ENCODE measurements around the gene RAB13. TPM values are rescaled to one million over a fixed set of nuclear protein-coding genes. Genes with fewer than 3 reads are reported as not detected.
A peak's percentile ranks its signal among the peaks of the same experiment; 100 is the strongest.

RAB13 gene
- polyA plus RNA-seq, 3 donors: 1.8 to 5.1 (median 3.9) TPM

DNA sequence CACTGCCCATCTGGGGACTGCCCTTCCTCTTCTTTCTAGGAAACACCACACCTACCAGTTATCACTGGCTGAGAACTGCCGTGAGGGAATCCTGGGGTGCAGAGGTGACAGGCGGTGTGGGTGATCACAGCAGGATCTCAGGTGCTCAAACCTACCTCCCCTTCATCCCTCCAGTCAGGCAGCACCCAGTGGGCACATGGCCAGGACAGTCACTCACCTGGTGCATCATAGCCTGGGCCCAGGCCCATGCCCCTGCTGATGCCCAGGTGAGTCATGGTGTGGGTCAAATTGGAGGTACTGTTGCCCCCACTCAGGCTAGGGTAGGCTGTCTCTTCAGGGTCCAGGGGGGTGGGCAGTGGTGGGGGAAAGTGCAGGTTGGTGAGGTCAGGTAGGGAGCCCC is 34.3 kb downstream of the RAB13 start:
- no peak overlapping the region for H3K4me2 ChIP-seq (replicated peaks; ENCODE audit: extremely low read depth, low read length, poor library complexity, severe bottlenecking)
- peaks cover 29 to 32% of the 10 kb centered on the region in 2 donors for H3K4me1 ChIP-seq (ENCODE audit: control insufficient read depth in 1 of 2, insufficient read depth in 2 of 2, low read length in 2 of 2)
- no peak overlapping the region for H3K4me3 ChIP-seq (replicated peaks in 1 of 3; ENCODE audit: low read depth in 2 of 3, low read length in 3 of 3)
- 100% methylated on average over 2 of the region's 2 CpGs for WGBS (ENCODE audit: insufficient coverage)
- Mint-ChIP-seq H3K4me3 (no peak overlapping the region), H3K36me3 (peaks cover 65 to 76% of the 10 kb centered on the region in 2 donors), H3K9me3 (no peaks in the 10 kb centered on the region), H3K27me3 (ENCODE audit: low read depth in 3 of 3) (peaks cover 0 to 2% (median 1%) of the 10 kb centered on the region in 3 donors), H3K27ac (peak overlapping the region in 2 of 7 donors; percentile 44 to 69), H3K4me1 (peaks cover 41% of the 10 kb centered on the region)
- peaks cover 62% of the 10 kb centered on the region for H3K79me2 ChIP-seq (ENCODE audit: insufficient read depth, low read length)
- TF ChIP-seq, protein P1, sequence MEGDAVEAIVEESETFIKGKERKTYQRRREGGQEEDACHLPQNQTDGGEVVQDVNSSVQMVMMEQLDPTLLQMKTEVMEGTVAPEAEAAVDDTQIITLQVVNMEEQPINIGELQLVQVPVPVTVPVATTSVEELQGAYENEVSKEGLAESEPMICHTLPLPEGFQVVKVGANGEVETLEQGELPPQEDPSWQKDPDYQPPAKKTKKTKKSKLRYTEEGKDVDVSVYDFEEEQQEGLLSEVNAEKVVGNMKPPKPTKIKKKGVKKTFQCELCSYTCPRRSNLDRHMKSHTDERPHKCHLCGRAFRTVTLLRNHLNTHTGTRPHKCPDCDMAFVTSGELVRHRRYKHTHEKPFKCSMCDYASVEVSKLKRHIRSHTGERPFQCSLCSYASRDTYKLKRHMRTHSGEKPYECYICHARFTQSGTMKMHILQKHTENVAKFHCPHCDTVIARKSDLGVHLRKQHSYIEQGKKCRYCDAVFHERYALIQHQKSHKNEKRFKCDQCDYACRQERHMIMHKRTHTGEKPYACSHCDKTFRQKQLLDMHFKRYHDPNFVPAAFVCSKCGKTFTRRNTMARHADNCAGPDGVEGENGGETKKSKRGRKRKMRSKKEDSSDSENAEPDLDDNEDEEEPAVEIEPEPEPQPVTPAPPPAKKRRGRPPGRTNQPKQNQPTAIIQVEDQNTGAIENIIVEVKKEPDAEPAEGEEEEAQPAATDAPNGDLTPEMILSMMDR (IDR thresholded peaks at IDR 0.05): no peak
- no peaks in the 10 kb centered on the region for H3K27me3 ChIP-seq (ENCODE audit: control insufficient read depth in 2 of 2, insufficient read depth in 2 of 2, low read length in 2 of 2)
- intact Hi-C loops (cut with micrococcal nuclease): no loop called here
- no peak overlapping the region for H3K27ac ChIP-seq (ENCODE audit: low read depth in 1 of 2, low read length in 2 of 2)
- H4K20me1 ChIP-seq (ENCODE audit: insufficient read depth, low read length): peaks cover 56% of the 10 kb centered on the region
- no peaks in the 10 kb centered on the region for H3K9me3 ChIP-seq (replicated peaks in 1 of 2; ENCODE audit: control insufficient read depth in 1 of 2, insufficient read depth in 1 of 2, low read length in 2 of 2)
- H3K9ac ChIP-seq (ENCODE audit: insufficient read depth, low read length, poor library complexity, severe bottlenecking): no peak overlapping the region
- H3K36me3 ChIP-seq (replicated peaks in 1 of 2; ENCODE audit: control insufficient read depth in 1 of 2, insufficient read depth in 2 of 2, low read length in 2 of 2): peaks cover 70 to 75% of the 10 kb centered on the region in 2 donors
- DNase-seq: no peak
- H2AFZ ChIP-seq (ENCODE audit: insufficient read depth, low read depth, low read length, poor library complexity, severe bottlenecking): no peak overlapping the region

DNA sequence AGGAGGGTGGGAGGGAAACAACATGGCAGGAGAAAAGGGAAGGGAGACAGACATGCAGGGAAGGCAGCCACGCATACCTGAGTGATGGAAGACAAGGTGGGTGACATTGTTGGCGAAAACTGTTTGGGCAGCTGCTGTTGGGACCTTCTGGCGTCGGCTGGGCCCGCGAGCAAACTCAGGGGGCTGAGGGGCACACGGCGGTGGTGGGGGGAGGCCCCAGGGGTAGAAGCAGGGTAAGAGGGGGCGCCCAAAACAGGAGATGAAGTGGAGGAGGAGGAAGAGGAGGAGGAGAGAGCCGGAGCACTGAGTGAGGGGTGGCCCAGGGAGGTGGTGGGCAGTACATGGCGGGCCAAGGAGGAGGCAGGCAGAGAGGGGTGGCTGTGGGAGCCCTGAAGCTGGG is 35.0 kb downstream of the RAB13 start:
- Histone ChIP-seq H3K4me1 (ENCODE audit: control insufficient read depth in 1 of 2, insufficient read depth in 2 of 2, low read length in 2 of 2) (peaks cover 25 to 29% of the 10 kb centered on the region in 2 donors), H3K27me3 (ENCODE audit: control insufficient read depth in 2 of 2, insufficient read depth in 2 of 2, low read length in 2 of 2) (no peaks in the 10 kb centered on the region), H3K4me2 (replicated peaks; ENCODE audit: extremely low read depth, low read length, poor library complexity, severe bottlenecking) (no peak overlapping the region), H4K20me1 (ENCODE audit: insufficient read depth, low read length) (peaks cover 49% of the 10 kb centered on the region), H3K9me3 (replicated peaks in 1 of 2; ENCODE audit: control insufficient read depth in 1 of 2, insufficient read depth in 1 of 2, low read length in 2 of 2) (no peaks in the 10 kb centered on the region), H3K9ac (ENCODE audit: insufficient read depth, low read length, poor library complexity, severe bottlenecking) (no peak overlapping the region), H3K79me2 (ENCODE audit: insufficient read depth, low read length) (peaks cover 56% of the 10 kb centered on the region), H3K4me3 (replicated peaks in 1 of 3; ENCODE audit: low read depth in 2 of 3, low read length in 3 of 3) (no peak overlapping the region), H3K36me3 (replicated peaks in 1 of 2; ENCODE audit: control insufficient read depth in 1 of 2, insufficient read depth in 2 of 2, low read length in 2 of 2) (peaks cover 70 to 75% of the 10 kb centered on the region in 2 donors), H3K27ac (ENCODE audit: low read depth in 1 of 2, low read length in 2 of 2) (no peak overlapping the region), H2AFZ (ENCODE audit: insufficient read depth, low read depth, low read length, poor library complexity, severe bottlenecking) (no peak overlapping the region)
- H3K27ac Mint-ChIP-seq: peak overlapping the region in 1 of 7 donors; percentile 58
- H3K27me3 Mint-ChIP-seq (ENCODE audit: low read depth in 3 of 3): peaks cover 0 to 2% (median 1%) of the 10 kb centered on the region in 3 donors
- no peak overlapping the region for H3K4me3 Mint-ChIP-seq
- 99% methylated on average over 11 of the region's 11 CpGs for WGBS (ENCODE audit: insufficient coverage)
- peaks cover 65 to 76% of the 10 kb centered on the region in 2 donors for H3K36me3 Mint-ChIP-seq
- TF ChIP-seq, protein P1 (IDR thresholded peaks at IDR 0.05): no peak
- no peak for DNase-seq
- intact Hi-C loops (cut with micrococcal nuclease): no loop called here
- peaks cover 36% of the 10 kb centered on the region for H3K4me1 Mint-ChIP-seq
- H3K9me3 Mint-ChIP-seq: no peaks in the 10 kb centered on the region
